K562 (cell line): ENCODE data around the gene TIMM17A. TPM values are rescaled to one million over a fixed set of nuclear protein-coding genes. Genes with fewer than 3 reads are reported as not detected.

Source experiments
- ATAC-seq: fragments of 200-7000 bp; cut with Tn5 transposase; 3 replicates; pipeline ENCODE4 v1.9.1; 2020; ENCODE audit warnings: moderate library complexity
- BruUV-seq: library from RNA; stranded (reverse); fragments of 400-500 nt; replicated peaks from 2 replicates; lab custom pipeline; 2021; lab: Mats Ljungman, UMichigan
- CTCF ChIA-PET: fragments of 300-600 bp; formaldehyde crosslinking; extraction: SDS; loops from one replicate; lab custom pipeline; 2021; ENCODE audit warnings: low intra/inter-chr PET ratio; lab: Yijun Ruan, JAX
- POLR2A ChIA-PET: fragments of 300-600, 350-650 bp; sonication (Branson Sonifier 250); formaldehyde crosslinking; extraction: SDS; loops from one replicate; lab custom pipeline; 2021; ENCODE audit warnings: antibody characterized with exemption, inconsistent platforms; lab: Yijun Ruan, JAX
- DNase-seq, 4 experiments: peaks; one replicate each; pipeline versions ENCODE4 v3.0.0 to v3.0.0-alpha.2; 2011 to 2018; ENCODE audit warnings: low spot score in 3 of 4, mixed read lengths in 3 of 4; ENCODE audit errors: extremely low read depth in 1 of 4
- FAIRE-seq: peaks from 2 replicates; lab custom pipeline; 2011; peaks lifted over from hg19 to GRCh38; lab: Jason Lieb, UNC
- H2AFZ ChIP-seq: 2 replicates; pipeline ENCODE4 v1.6.0; 2011; ENCODE audit warnings: low read depth, low read length, control low read depth, inconsistent platforms
- H3K27ac ChIP-seq: fragments of 200-600 bp; 3 replicates; pipeline ENCODE4 v1.8.0; 2011; ENCODE audit warnings: low read depth, mild to moderate bottlenecking, control low read depth, inconsistent platforms, low read length, moderate library complexity, mixed read lengths; ENCODE audit errors: extremely low read depth
- H3K27me3 ChIP-seq, 2 experiments: fragments of 300-600 bp in 1 of 2; 2 replicates in 1 of 2; 3 replicates in 1 of 2; pipeline versions ENCODE4 v1.6.0 to v1.8.0; 2011; ENCODE audit warnings: inconsistent platforms in 2 of 2, low read length in 2 of 2, mild to moderate bottlenecking in 1 of 2, mixed read lengths in 1 of 2, moderate library complexity in 1 of 2; ENCODE audit not compliant: control insufficient read depth in 2 of 2, insufficient read depth in 2 of 2
- H3K36me3 ChIP-seq: fragments of 300-600 bp; 3 replicates; pipeline ENCODE4 v1.8.0; 2011; ENCODE audit warnings: mild to moderate bottlenecking, low read length, inconsistent platforms; ENCODE audit not compliant: control insufficient read depth, insufficient read depth
- H3K4me1 ChIP-seq, 2 experiments: fragments of 200-600 bp in 1 of 2; replicated peaks in 1 of 2; 2 replicates in 1 of 2; 3 replicates in 1 of 2; pipeline versions ENCODE4 v1.5.1 to v1.8.0; 2011; ENCODE audit warnings: inconsistent platforms in 2 of 2, low read length in 2 of 2, mild to moderate bottlenecking in 1 of 2, mixed read lengths in 1 of 2, moderate library complexity in 1 of 2; ENCODE audit not compliant: control insufficient read depth in 2 of 2, insufficient read depth in 2 of 2
- H3K4me2 ChIP-seq: 2 replicates; pipeline ENCODE4 v1.6.1; 2011; ENCODE audit warnings: low read length, control low read depth, inconsistent platforms, mixed read lengths; ENCODE audit not compliant: insufficient read depth
- H3K4me3 ChIP-seq: fragments of 200-600 bp; sonication (generic), shearing (Covaris generic); 2 replicates; pipeline ENCODE4 v1.5.1; 2016; ENCODE audit warnings: control low read depth, inconsistent platforms
- H3K79me2 ChIP-seq: fragments of 200-600 bp; 3 replicates; pipeline ENCODE4 v1.8.0; 2011; ENCODE audit warnings: low read length, inconsistent platforms; ENCODE audit not compliant: control insufficient read depth, insufficient read depth
- H3K9ac ChIP-seq, 2 experiments: 2 replicates each; pipeline versions ENCODE4 v1.6.0 to v1.6.1; 2011; ENCODE audit warnings: low read depth in 2 of 2, low read length in 2 of 2, control low read depth in 1 of 2, inconsistent platforms in 1 of 2, mild to moderate bottlenecking in 1 of 2, mixed read lengths in 1 of 2; ENCODE audit not compliant: insufficient read depth in 1 of 2
- H3K9me1 ChIP-seq: one replicate; pipeline ENCODE4 v1.6.0; 2011; ENCODE audit warnings: inconsistent platforms, mild to moderate bottlenecking, low read length, moderate library complexity; ENCODE audit not compliant: control insufficient read depth, insufficient read depth
- H3K9me3 ChIP-seq: replicated peaks from 2 replicates; pipeline ENCODE4 v1.5.1; 2011; ENCODE audit warnings: low read depth, low read length, inconsistent platforms; ENCODE audit not compliant: control insufficient read depth, insufficient read depth
- H4K20me1 ChIP-seq: replicated peaks from 2 replicates; pipeline ENCODE4 v1.6.1; 2011; ENCODE audit warnings: low read length, inconsistent platforms, mixed read lengths; ENCODE audit not compliant: control insufficient read depth, insufficient read depth
- ARID1B ChIP-seq: fragments of 450-650 bp; IDR thresholded peaks from 2 replicates; pipeline ENCODE4 v1.6.1; 2016; ENCODE audit warnings: antibody characterized with exemption, mild to moderate bottlenecking, inconsistent platforms
- BRD9 ChIP-seq: fragments of 450-650 bp; IDR thresholded peaks from 2 replicates; pipeline ENCODE4 v1.6.1; 2018; ENCODE audit warnings: low read depth; ENCODE audit not compliant: partially characterized antibody
- CBX5 ChIP-seq: IDR thresholded peaks from 2 replicates; pipeline ENCODE4 v1.6.1; 2014; ENCODE audit warnings: low read depth, borderline replicate concordance
- CHCHD3 ChIP-seq: fragments of 250-450 bp; sonication (Bioruptor Pico); IDR thresholded peaks from 2 replicates; pipeline ENCODE4 v2.1.2; 2022; ENCODE audit warnings: mild to moderate bottlenecking
- DDX20 ChIP-seq: fragments of 450-650 bp; IDR thresholded peaks from 2 replicates; pipeline ENCODE4 v1.6.1; 2016; ENCODE audit warnings: missing genetic modification characterization, low read depth, mild to moderate bottlenecking, missing compliant biosample characterization, moderate library complexity
- EP400 ChIP-seq: fragments of 450-650 bp; IDR thresholded peaks from 2 replicates; pipeline ENCODE4 v1.6.1; 2017; ENCODE audit warnings: antibody characterized with exemption, mild to moderate bottlenecking, moderate library complexity
- HMG20A ChIP-seq: fragments of 450-650 bp; formaldehyde crosslinking; conservative IDR thresholded peaks from 2 replicates; pipeline ENCODE4 v1.4.0; 2020; ENCODE audit warnings: mild to moderate bottlenecking, mixed read lengths
- MTA2 ChIP-seq: fragments of 450-650 bp; IDR thresholded peaks from 2 replicates; pipeline ENCODE4 v1.6.1; 2016; ENCODE audit warnings: low read depth
- SMARCA4 ChIP-seq: fragments of 450-650 bp; IDR thresholded peaks from 2 replicates; pipeline ENCODE4 v1.6.1; 2016
- SOX6 ChIP-seq: fragments of 450-650 bp; IDR thresholded peaks from 2 replicates; pipeline ENCODE4 v1.6.1; 2014; ENCODE audit warnings: mild to moderate bottlenecking
- ZNF263 ChIP-seq: sonication (generic); formaldehyde crosslinking; IDR thresholded peaks from 2 replicates; pipeline ENCODE4 v1.8.0; 2022; ENCODE audit warnings: mild to moderate bottlenecking, missing genetic modification reagents, borderline replicate concordance
- ZNF785 ChIP-seq: fragments of 250-450 bp; sonication (Bioruptor Pico); IDR thresholded peaks from 2 replicates; pipeline ENCODE4 v1.4.0; 2020; ENCODE audit warnings: mild to moderate bottlenecking
- WGBS: fragments of 100-300 bp; shearing (Covaris generic); methylation state at CpG from one replicate; pipeline ENCODE4 v1.1.6; 2016; ENCODE audit warnings: low coverage, mixed read lengths; ENCODE audit not compliant: insufficient coverage; ENCODE audit errors: missing lambda C conversion rate; 5-methylcytosine and 5-hydroxymethylcytosine counted together
- in situ Hi-C: fragments of 300-500 bp; cut with MboI; formaldehyde crosslinking; loops from 4 replicates; pipeline ENCODE4 v1.15.0; 2018; ENCODE audit warnings: inconsistent platforms, mixed read lengths
- intact Hi-C: fragments of 100-400 bp; cut with micrococcal nuclease; formaldehyde crosslinking; loops from 2 replicates; pipeline ENCODE4 v1.14.2; 2022
- polyA plus RNA-seq, 8 experiments: library from polyadenylated mRNA; depleted of rRNA in 4 of 8; stranded (reverse) in 5 of 8; unstranded in 3 of 8; fragments of >200 nt; fragmentation: Nextera tagmentation in 2 of 8; fragmentation: Illumina TruSeq in 1 of 8; extraction: Ambion mirVana in 2 of 8; extraction: Trizol in 1 of 8; gene quantifications; 2 replicates each; pipeline versions ENCODE4 v1.2.1 to v1.2.3, GENCODE V29; 2011 to 2014; ENCODE audit warnings: inconsistent platforms in 1 of 8, missing spikeins in 1 of 8
- total RNA-seq, 7 experiments: library from RNA; depleted of rRNA in 6 of 7; stranded (reverse); fragments of >200 nt in 6 of 7; fragmentation: Illumina TruSeq in 2 of 7; extraction: Trizol in 2 of 7; gene quantifications; 2 replicates each; pipeline versions ENCODE4 v1.2.1 to v1.2.3, GENCODE V29; 2011 to 2021; ENCODE audit warnings: low replicate concordance in 1 of 7
- TF ChIP-seq, protein P1 (sequence below): sonication (generic); formaldehyde crosslinking; IDR thresholded peaks from 2 replicates; pipeline ENCODE4 v1.8.0; 2022; ENCODE audit warnings: mild to moderate bottlenecking, missing genetic modification reagents, borderline replicate concordance
- TF ChIP-seq, protein P2 (sequence below): sonication (generic); formaldehyde crosslinking; IDR thresholded peaks from 2 replicates; pipeline ENCODE4 v1.8.0; 2022; ENCODE audit warnings: mild to moderate bottlenecking, missing genetic modification reagents

The TIMM17A gene
- total and polyA plus RNA-seq, 9 of the 15 experiments (the other 6 are each of a cell fraction or from before 2014, with no cell fraction given) = 116 to 744 (median 180) TPM

DNA sequence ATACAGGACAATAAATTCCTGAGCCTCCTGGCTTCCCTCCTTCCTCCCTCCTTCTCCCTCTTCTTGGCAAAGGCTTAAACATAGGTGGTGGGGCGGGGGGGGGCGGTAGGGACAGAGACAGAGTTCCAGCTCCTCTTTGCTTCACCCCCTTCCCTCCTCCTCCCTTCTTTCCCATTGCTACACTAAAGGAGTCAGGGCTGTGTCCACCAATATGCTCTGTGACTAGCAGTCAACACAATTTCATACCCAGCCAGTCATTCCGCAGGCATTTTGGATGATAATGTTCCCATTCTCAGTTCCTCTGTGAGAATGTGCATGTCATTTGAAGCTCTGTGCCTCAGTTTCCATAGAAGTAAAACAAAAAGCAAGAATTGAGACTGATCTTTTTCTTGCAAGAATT lies 10.7 kb upstream of the TIMM17A start:
- DNase-seq = no peak
- Histone ChIP-seq H3K9me3 (no peaks in the 10 kb centered on the region), H3K36me3 (no peaks in the 10 kb centered on the region), H3K27ac (no peak overlapping the region), H3K9me1 (no peaks in the 10 kb centered on the region), H2AFZ (no peak overlapping the region), H4K20me1 (no peaks in the 10 kb centered on the region), H3K27me3 (no peaks in the 10 kb centered on the region), H3K4me3 (no peak overlapping the region), H3K4me1 (peaks cover 40 to 43% of the 10 kb centered on the region in 2 experiments), H3K4me2 (no peak overlapping the region), H3K79me2 (no peaks in the 10 kb centered on the region), H3K9ac (0 out of 4 replicates have a peak overlapping the region, but pooled peaks of 1 of the 2 experiments have one; percentile 20)
- in situ Hi-C loops (no loop called here), intact Hi-C loops (loop anchor here (2.0 kb wide), 1 partner anchor 48 kb away; no protein-coding TSS in a partner anchor)
- ATAC-seq = no peak
- TF ChIP-seq ZNF263 = 0 out of 2 replicates have a peak, but pooled peaks have one; percentile 5
- no peak for TF ChIP-seq CBX5
- POLR2A ChIA-PET = interaction anchor here (1.0 to 3.8 kb wide), 7 partner anchors 8 to 49 kb away, joined by 3 to 46 read pairs (median 3); partner anchors contain the start of gene TIMM17A
- no TSS peak for BruUV-seq
- FAIRE-seq = no peak
- CTCF ChIA-PET = no interaction called here
- 9% methylated on average over 2 of the region's 3 CpGs for WGBS

DNA sequence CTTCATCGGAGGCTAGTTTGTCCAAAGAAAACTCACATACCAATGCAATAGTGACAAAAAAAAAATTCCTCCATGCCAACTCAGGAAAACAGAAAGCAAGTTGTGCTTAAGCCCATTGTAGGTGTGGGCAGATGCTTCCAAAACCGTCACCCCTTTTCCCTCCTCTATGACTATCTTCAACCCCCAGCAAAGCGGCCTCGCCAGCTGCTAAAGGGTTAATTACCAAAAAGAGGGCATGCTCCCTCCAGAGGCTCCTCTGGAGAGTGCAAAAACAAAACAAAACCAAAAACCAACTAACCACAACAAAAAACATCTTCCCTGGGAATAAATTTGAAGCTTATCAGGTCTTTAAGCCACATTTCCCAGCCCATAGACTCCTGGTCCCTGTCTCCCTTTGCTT lies 10.1 kb upstream of the TIMM17A start:
- WGBS = 44% methylated on average over 4 of the region's 4 CpGs
- H3K27me3 ChIP-seq = no peaks in the 10 kb centered on the region
- H3K9me3 ChIP-seq = no peaks in the 10 kb centered on the region
- H4K20me1 ChIP-seq = no peaks in the 10 kb centered on the region
- intact Hi-C loops = loop anchor here (2.0 kb wide), 1 partner anchor 48 kb away; no protein-coding TSS in a partner anchor
- H3K27ac ChIP-seq = no peak overlapping the region
- ATAC-seq (peak; percentile 32), FAIRE-seq (peak; percentile 42), DNase-seq (peak; percentile 52 to 63 (median 52))
- H3K4me3 ChIP-seq = no peak overlapping the region
- H3K79me2 ChIP-seq = no peaks in the 10 kb centered on the region
- H3K9me1 ChIP-seq = no peaks in the 10 kb centered on the region
- H3K9ac ChIP-seq = peak overlapping the region in 1 of 2 experiments; percentile 43; a peak in 2 of 4 replicates
- POLR2A ChIA-PET = interaction anchor here (0.6 to 3.8 kb wide), 10 partner anchors 9 to 485 kb away, joined by 3 to 46 read pairs (median 4); partner anchors contain the start of gene TIMM17A
- in situ Hi-C loops = no loop called here
- CTCF ChIA-PET = no interaction called here
- H3K4me2 ChIP-seq = peak overlapping the region; percentile 78
- peak overlapping the region; percentile 89 for H2AFZ ChIP-seq
- BruUV-seq = no TSS peak
- H3K36me3 ChIP-seq = no peaks in the 10 kb centered on the region
- H3K4me1 ChIP-seq = peaks cover 36 to 40% of the 10 kb centered on the region in 2 experiments
- TF ChIP-seq HMG20A (CRISPR knock-in tag) (no peak), SOX6 (peak; percentile 43; the same call in 1 of the 2 replicates), ARID1B (0 out of 2 replicates have a peak, but pooled peaks have one; percentile 21), BRD9 (no peak), MTA2 (peak; percentile 21; the same call in 1 of the 2 replicates), CHCHD3 (no peak), SMARCA4 (0 out of 2 replicates have a peak, but pooled peaks have one; percentile 31), DDX20 (tag) (no peak), ZNF785 (no peak), EP400 (no peak)
- TF ChIP-seq, protein P1, sequence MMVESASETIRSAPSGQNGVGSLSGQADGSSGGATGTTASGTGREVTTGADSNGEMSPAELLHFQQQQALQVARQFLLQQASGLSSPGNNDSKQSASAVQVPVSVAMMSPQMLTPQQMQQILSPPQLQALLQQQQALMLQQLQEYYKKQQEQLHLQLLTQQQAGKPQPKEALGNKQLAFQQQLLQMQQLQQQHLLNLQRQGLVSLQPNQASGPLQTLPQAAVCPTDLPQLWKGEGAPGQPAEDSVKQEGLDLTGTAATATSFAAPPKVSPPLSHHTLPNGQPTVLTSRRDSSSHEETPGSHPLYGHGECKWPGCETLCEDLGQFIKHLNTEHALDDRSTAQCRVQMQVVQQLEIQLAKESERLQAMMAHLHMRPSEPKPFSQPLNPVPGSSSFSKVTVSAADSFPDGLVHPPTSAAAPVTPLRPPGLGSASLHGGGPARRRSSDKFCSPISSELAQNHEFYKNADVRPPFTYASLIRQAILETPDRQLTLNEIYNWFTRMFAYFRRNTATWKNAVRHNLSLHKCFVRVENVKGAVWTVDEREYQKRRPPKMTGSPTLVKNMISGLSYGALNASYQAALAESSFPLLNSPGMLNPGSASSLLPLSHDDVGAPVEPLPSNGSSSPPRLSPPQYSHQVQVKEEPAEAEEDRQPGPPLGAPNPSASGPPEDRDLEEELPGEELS (CRISPR knock-in tag) = 0 out of 2 replicates have a peak, but pooled peaks have one; percentile 34
- TF ChIP-seq, protein P2, sequence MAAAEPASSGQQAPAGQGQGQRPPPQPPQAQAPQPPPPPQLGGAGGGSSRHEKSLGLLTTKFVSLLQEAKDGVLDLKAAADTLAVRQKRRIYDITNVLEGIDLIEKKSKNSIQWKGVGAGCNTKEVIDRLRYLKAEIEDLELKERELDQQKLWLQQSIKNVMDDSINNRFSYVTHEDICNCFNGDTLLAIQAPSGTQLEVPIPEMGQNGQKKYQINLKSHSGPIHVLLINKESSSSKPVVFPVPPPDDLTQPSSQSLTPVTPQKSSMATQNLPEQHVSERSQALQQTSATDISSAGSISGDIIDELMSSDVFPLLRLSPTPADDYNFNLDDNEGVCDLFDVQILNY (CRISPR knock-in tag) = no peak
